HG03432 (cell line): ENCODE measurements around the gene TMEM9.

Source experiments
- ATAC-seq: cut with Tn5 transposase; IDR thresholded peaks from one replicate; pipeline ENCODE4 v1.9.1; 2021; ENCODE audit warnings: mild to moderate bottlenecking, moderate library complexity; ENCODE audit not compliant: unreplicated experiment

The TMEM9 gene

GRCh38 chr1:201154389-201155165 is at the start of gene TMEM9:
Gene TMEM9 (minus strand): TSS chr1:201154474. CDS start chr1:201153923, 551 bp downstream.
- peak; percentile 97 for ATAC-seq

GRCh38 chr1:201198598-201198997 is 44.3 kb upstream of the TMEM9 start:
- no peak for ATAC-seq

- no peak for ATAC-seq
These were observed 39.8 kb upstream of the TMEM9 start for GRCh38 chr1:201194046-201194445.

GRCh38 chr1:201192261-201192788 is 38.1 kb upstream of the TMEM9 start:
- ATAC-seq: no peak

- ATAC-seq: no peak
These were observed 37.5 kb upstream of the TMEM9 start for GRCh38 chr1:201191653-201192260.

- ATAC-seq: no peak
These were observed 36.4 kb upstream of the TMEM9 start, which contains the start of gene IGFN1 for GRCh38 chr1:201190624-201191051. Gene IGFN1 (plus strand): TSS chr1:201190824. CDS start chr1:201193294, 2,470 bp downstream.

GRCh38 chr1:201190005-201190404 is 35.7 kb upstream of the TMEM9 start:
- no peak for ATAC-seq

GRCh38 chr1:201189085-201189484 is 34.8 kb upstream of the TMEM9 start:
- ATAC-seq: no peak

- ATAC-seq: no peak
These were observed 31.9 kb upstream of the TMEM9 start for GRCh38 chr1:201186192-201186591.

- ATAC-seq: no peak
These were observed 31.4 kb upstream of the TMEM9 start for GRCh38 chr1:201185527-201186128.

- no peak for ATAC-seq
These were observed 30.8 kb upstream of the TMEM9 start for GRCh38 chr1:201185123-201185453.

- ATAC-seq: no peak
These were observed 30.2 kb upstream of the TMEM9 start for GRCh38 chr1:201184307-201185122.

GRCh38 chr1:201183753-201184152 is 29.5 kb upstream of the TMEM9 start:
- ATAC-seq: no peak

- no peak for ATAC-seq
These were observed 28.9 kb upstream of the TMEM9 start for GRCh38 chr1:201183209-201183608.

- ATAC-seq: no peak
These were observed 27.5 kb upstream of the TMEM9 start for GRCh38 chr1:201181726-201182125.

GRCh38 chr1:201181323-201181722 is 27.0 kb upstream of the TMEM9 start:
- ATAC-seq: no peak

- ATAC-seq: no peak
These were observed 26.6 kb upstream of the TMEM9 start for GRCh38 chr1:201180901-201181300.

- no peak for ATAC-seq
These were observed 25.9 kb upstream of the TMEM9 start for GRCh38 chr1:201180141-201180540.

GRCh38 chr1:201178718-201179117 is 24.4 kb upstream of the TMEM9 start:
- no peak for ATAC-seq

GRCh38 chr1:201176940-201177339 is 22.7 kb upstream of the TMEM9 start:
- ATAC-seq: no peak
